Inflammatory macrophage (primary cell): ENCODE results near the gene LRRC59.

Experiments used
- DNase-seq, 2 donors: peaks; one replicate each; pipeline ENCODE4 v3.0.0-alpha.2; 2020 to 2022

The LRRC59 gene

DNA sequence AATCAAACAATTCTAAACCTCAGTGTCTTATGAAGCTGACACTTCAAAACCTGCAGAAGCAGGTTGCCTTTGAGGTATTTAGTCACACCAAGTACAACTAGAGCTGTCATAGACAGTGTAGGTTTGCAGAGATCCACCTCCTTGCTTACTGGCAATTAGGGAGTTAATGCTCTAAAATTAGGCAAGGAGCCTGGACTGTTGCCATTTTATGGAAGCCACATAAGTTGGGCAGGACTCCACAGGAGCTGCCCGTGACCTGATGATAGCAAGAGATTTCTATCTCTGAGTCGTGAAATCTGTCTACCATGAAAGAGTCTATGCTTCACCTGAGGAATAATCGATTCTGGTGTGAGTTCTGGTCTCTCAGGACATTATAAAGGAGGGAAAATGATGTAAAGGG is 15.4 kb downstream of the LRRC59 start:
- no peak for DNase-seq

DNA sequence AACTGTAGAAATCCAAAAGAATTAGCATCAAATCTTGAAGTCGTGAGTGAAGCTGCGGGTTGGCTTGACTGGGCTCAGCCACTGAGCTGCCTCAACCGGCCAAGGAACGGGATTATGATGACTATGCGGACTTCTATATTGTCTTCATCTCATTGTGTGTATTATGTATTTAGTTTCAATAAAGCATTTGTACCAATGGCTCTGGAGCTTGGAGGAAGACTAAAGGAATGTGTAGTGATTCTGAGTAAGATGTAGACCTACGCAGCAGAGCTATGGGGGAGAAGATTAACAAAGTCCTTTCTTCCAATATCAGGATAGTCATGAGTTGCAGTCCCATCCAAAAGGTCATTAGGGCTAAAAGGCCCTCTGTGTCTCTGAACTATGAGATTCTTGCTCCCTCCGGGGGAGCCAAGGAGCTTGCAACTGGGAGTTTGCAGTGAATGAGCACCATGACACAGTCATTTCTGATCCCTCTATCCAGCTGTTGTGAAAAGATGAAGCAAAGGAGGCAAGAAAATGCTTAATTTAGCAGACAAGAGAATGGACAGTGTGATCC is 16.0 kb downstream of the LRRC59 start:
- no peak for DNase-seq

GRCh38 chr17:50380369-50381259 is 16.7 kb downstream of the LRRC59 start:
- DNase-seq, result no peak

DNA sequence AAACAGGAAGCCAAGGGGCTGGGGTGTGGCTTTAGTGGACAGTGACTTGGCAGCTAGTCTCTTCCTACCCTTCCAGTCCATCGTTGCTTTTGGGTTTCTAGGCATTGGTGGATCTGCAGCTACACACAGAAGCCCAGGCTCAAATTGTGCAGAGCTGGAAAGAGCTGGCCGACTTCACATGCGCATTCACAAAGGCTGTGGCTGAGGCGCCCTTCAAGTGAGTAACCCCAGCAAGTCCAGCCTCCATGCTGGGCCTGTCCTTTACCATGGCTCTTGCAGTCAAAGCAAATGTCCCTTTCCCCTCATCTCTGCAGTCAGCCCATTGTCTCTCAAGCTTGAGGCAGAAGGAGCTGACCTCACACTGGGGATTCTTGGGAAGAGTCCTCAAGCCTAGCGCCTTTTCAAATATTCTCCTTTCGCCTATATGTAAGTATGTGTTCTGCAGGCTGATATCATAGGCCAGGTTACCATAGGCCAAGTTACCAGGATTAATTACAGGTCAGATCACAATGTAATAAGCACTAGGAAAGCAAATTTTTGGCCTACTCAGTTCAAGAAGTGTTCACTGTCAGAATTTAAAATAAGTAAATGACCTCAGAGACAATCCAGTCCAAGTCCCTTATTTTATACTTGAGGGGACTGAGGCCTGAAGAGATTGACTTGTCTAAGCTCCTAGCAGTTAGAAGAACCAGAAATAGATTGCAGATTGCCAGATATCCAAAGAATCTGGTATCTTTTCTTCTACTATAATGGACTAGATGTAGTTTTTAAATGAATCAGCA is 17.8 kb downstream of the LRRC59 start:
- DNase-seq, result no peak

DNA sequence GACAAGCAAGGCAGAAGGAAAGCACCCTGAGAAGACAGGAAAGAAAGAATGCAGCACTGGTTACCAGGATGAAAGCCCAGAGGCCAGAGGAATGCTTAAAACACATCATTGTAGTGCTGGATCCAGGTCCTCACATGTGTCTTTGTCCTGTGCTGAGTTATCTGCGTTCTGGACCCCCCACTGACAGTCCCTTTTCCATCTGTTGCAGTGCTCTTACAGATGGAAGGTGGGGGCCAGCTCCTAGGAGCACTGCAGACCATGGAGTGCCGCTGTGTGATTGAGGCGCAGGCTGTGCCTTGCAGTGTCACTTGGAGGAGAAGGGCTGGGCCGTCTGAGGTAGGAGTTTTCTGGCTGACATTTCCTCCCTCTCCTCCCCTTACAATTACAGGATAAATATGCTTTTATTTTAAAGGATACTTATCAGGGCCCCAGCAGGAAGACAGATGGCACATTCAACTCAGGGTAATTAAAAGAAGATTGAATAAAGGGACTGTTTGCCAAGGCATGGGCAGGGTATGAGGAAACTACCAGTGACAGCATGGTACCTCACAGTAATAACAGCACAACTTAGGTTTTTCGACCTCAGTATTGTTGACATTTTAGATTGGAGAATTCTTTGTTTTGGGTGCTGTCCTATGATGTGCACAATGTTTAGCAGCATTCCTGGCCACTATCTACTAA is 21.3 kb downstream of the LRRC59 start:
- no peak for DNase-seq

- no peak for DNase-seq
Observed at GRCh38 chr17:50373705-50374104, 23.6 kb downstream of the LRRC59 start.

GRCh38 chr17:50372758-50373556 is 24.4 kb downstream of the LRRC59 start, which contains the start of the genes EME1 and MRPL27:
Gene EME1 (plus strand): TSS chr17:50373229. CDS start chr17:50375209, 1,980 bp downstream.
Gene MRPL27 (minus strand): TSS chr17:50373184. CDS start chr17:50373170, 14 bp downstream.
- DNase-seq, result peak; percentile 87 to 88

- DNase-seq, result no peak
Observed at GRCh38 chr17:50372222-50372757, 25.0 kb downstream of the LRRC59 start.

DNA sequence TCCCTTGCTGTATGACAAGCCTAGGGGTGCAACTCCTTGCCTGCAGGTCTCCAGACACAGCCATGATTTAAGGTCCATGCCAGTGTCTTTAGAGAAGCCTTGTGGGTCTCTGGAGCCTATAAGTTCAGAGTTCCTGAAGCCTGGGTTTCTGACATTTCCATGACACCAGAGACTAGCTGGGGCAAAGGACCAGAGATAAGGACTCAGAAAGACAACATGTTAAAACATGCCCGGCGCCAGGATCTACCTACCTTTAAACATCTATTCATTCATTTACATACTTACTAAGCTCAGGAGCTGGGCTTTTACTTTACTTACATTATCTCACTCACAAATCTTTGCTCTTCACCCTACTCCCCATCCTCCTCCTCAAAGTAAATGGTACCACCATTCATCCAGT is 25.8 kb downstream of the LRRC59 start:
- DNase-seq, result no peak

DNA sequence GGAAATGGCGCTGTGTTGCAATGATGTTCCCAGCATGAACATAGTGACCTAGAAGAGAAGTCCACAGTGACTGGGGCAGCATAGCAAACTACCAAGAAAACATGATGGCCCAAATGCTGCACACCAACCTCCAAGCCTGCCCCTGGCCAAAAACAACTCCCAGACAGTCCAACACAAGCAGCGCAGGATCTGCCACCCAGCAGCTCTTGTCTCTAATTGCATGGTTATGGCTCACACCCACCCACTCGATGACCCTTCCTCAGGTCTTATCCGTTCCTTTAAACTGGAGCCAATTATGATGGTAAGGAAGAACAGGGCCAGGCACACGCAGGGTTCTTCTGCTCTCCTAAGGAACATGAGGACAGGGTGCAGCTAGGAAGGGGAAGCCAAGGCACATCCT is 27.3 kb downstream of the LRRC59 start:
- DNase-seq, result no peak

DNA sequence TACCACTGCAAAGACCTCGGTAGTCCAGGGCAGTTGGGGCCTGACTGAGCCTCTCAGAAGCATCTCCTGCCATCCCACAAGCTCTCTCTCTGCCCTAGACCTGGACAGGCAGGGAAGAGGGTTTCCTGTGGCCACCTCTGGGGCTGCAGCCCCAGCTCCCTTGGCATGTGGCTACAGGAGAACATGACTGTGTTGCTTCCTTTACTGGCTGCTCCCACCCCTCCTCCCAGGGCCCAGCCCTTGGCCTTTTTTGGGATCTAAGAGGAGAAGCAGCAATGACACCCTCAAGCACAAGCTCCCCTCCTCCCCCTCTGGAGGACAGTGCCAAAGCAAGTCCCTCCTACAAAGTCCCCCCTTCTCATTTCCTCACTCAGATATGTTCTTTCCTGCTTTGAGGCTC is 29.9 kb downstream of the LRRC59 start:
- no peak for DNase-seq

- no peak for DNase-seq
Observed at GRCh38 chr17:50365649-50366393, 31.5 kb downstream of the LRRC59 start.

- DNase-seq, result no peak
Observed at GRCh38 chr17:50365165-50365564, 32.2 kb downstream of the LRRC59 start.

DNA sequence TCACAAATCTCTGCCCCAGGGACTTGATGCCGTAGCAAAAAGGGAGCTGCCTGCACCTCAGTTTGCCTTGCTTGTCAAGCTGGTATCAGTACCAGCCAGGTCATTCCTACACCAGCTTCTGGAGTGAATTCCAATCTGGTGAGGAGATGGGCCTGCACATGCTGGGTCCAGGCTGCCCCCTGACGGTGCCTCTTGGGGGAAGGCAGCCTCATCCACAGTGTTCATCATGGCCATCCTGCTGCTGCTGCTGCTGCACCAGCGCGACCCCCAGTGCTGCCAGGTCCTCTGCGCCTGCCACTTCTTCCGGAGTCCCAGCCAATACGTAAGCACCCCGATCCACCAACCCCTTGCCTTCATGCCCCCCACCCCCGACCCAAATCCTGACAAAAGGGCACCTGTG is 32.6 kb downstream of the LRRC59 start:
- no peak for DNase-seq

- no peak for DNase-seq
Observed at GRCh38 chr17:50364061-50364458, 33.3 kb downstream of the LRRC59 start.

GRCh38 chr17:50363217-50364060 is 33.9 kb downstream of the LRRC59 start:
- DNase-seq, result no peak

- DNase-seq, result no peak
Observed at GRCh38 chr17:50362661-50363060, 34.7 kb downstream of the LRRC59 start.

GRCh38 chr17:50361561-50362480 is 35.5 kb downstream of the LRRC59 start:
- DNase-seq, result peak; percentile 53 to 73
